CMK (cell line): ENCODE data around the gene TFPI2.
"Not testable (repeated sequence)": the region's sequence is repeated elsewhere in the genome, so short reads cannot be mapped to it uniquely, and the experiment has no call there.

ENCODE experiments used
- DNase-seq: peaks from one replicate; pipeline ENCODE4 v3.0.0-alpha.2; 2010; ENCODE audit warnings: low read depth

Gene TFPI2

GRCh38 chr7:93890464-93891068 is at the start of gene TFPI2:
Gene TFPI2 (minus strand): TSS chr7:93890753. CDS start chr7:93890678, 75 bp downstream.
- no peak for DNase-seq

- DNase-seq, result no peak
These were observed 47.7 kb upstream of the TFPI2 start for GRCh38 chr7:93938293-93938692.

- DNase-seq, result no peak
These were observed 47.3 kb upstream of the TFPI2 start for GRCh38 chr7:93937818-93938217.

GRCh38 chr7:93935102-93935501 is 44.5 kb upstream of the TFPI2 start:
- no peak for DNase-seq

- no peak for DNase-seq
These were observed 42.6 kb upstream of the TFPI2 start for GRCh38 chr7:93933156-93933555.

GRCh38 chr7:93931655-93932054 is 41.1 kb upstream of the TFPI2 start:
- no peak for DNase-seq

- DNase-seq, result no peak
These were observed 37.0 kb upstream of the TFPI2 start for GRCh38 chr7:93927585-93927984.

- no peak for DNase-seq
These were observed 36.2 kb upstream of the TFPI2 start for GRCh38 chr7:93926800-93927199.

- no peak for DNase-seq
These were observed 33.4 kb upstream of the TFPI2 start for GRCh38 chr7:93923942-93924341.

GRCh38 chr7:93923296-93923695 is 32.7 kb upstream of the TFPI2 start:
- DNase-seq, result no peak

- DNase-seq, result no peak
These were observed 31.3 kb upstream of the TFPI2 start, which contains the start of gene GNG11 for GRCh38 chr7:93921607-93922566. Gene GNG11 (plus strand): TSS chr7:93921735. CDS start chr7:93922138, 403 bp downstream.

- no peak for DNase-seq
These were observed 30.6 kb upstream of the TFPI2 start for GRCh38 chr7:93921186-93921585.

GRCh38 chr7:93920496-93921182 is 30.1 kb upstream of the TFPI2 start:
- DNase-seq, result no peak

GRCh38 chr7:93916315-93916714 is 25.8 kb upstream of the TFPI2 start:
- not testable (repeated sequence) for DNase-seq

GRCh38 chr7:93915888-93916287 is 25.3 kb upstream of the TFPI2 start:
- DNase-seq, result not testable (repeated sequence)

- DNase-seq, result not testable (repeated sequence)
These were observed 24.8 kb upstream of the TFPI2 start for GRCh38 chr7:93915206-93915842.

GRCh38 chr7:93914581-93915066 is 24.1 kb upstream of the TFPI2 start:
- DNase-seq, result no peak

GRCh38 chr7:93913197-93913596 is 22.6 kb upstream of the TFPI2 start:
- no peak for DNase-seq

GRCh38 chr7:93911661-93912060 is 21.1 kb upstream of the TFPI2 start:
- not testable (repeated sequence) for DNase-seq

- not testable (repeated sequence) for DNase-seq
These were observed 20.7 kb upstream of the TFPI2 start for GRCh38 chr7:93911242-93911641.

- DNase-seq, result no peak
These were observed 19.8 kb upstream of the TFPI2 start for GRCh38 chr7:93910076-93910994.
